ENCODE measurements around the gene DPAGT1. TPM values are rescaled to one million over a fixed set of nuclear protein-coding genes. Genes with fewer than 3 reads are reported as not detected.

The DPAGT1 gene
- total and polyA plus RNA-seq, 2 donors = 9.6 to 22.4 TPM

GRCh38 chr11:119048644-119049043 lies 53.0 kb downstream of the DPAGT1 start:
- Histone ChIP-seq H3K36me3 (ENCODE audit: control insufficient read depth in 2 of 2, insufficient read depth in 2 of 2, low read length in 1 of 2) (peaks cover 84 to 90% of the 10 kb centered on the region in 2 donors), H3K27me3 (ENCODE audit: control insufficient read depth in 2 of 2, insufficient read depth in 1 of 2, low read length in 1 of 2) (no peaks in the 10 kb centered on the region), H3K9me3 (ENCODE audit: control insufficient read depth in 2 of 2, insufficient read depth in 1 of 2, low read length in 1 of 2) (no peaks in the 10 kb centered on the region), H3K4me1 (ENCODE audit: control insufficient read depth in 2 of 2, insufficient read depth in 2 of 2, low read length in 2 of 2) (no peaks in the 10 kb centered on the region), H3K4me3 (ENCODE audit: low read length in 2 of 2) (no peak overlapping the region), H3K27ac (ENCODE audit: low read depth in 1 of 2, low read length in 1 of 2) (no peak overlapping the region)
- 96% methylated on average over 9 of the region's 9 CpGs for WGBS
- DNase-seq (ENCODE audit: low read depth in 6 of 9, low spot score in 9 of 9) = no peak

DNA sequence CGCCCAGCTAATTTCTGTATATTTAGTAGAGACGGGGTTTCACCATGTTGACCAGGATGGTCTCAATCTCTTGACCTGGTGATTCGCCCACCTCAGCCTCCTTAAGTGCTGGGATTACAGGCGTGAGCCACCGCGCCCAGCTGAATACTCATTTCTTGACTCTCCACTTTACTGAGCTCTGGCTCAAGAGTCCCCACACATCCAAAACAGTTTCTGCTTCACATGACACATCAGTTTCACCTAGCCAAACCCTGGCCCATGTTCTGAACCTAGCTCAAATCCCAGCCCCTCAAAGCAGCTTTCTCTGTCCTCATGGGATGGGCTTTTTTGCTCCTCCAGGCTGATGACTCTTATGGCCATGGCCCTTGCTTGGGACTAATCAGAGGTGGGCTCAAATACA lies 54.4 kb downstream of the DPAGT1 start:
- H3K36me3 ChIP-seq (ENCODE audit: control insufficient read depth in 2 of 2, insufficient read depth in 2 of 2, low read length in 1 of 2) = peaks cover 73 to 77% of the 10 kb centered on the region in 2 donors
- no peaks in the 10 kb centered on the region for H3K4me1 ChIP-seq (ENCODE audit: control insufficient read depth in 2 of 2, insufficient read depth in 2 of 2, low read length in 2 of 2)
- no peaks in the 10 kb centered on the region for H3K9me3 ChIP-seq (ENCODE audit: control insufficient read depth in 2 of 2, insufficient read depth in 1 of 2, low read length in 1 of 2)
- H3K4me3 ChIP-seq (ENCODE audit: low read length in 2 of 2) = no peak overlapping the region
- H3K27me3 ChIP-seq (ENCODE audit: control insufficient read depth in 2 of 2, insufficient read depth in 1 of 2, low read length in 1 of 2) = no peaks in the 10 kb centered on the region
- 99% methylated on average over 6 of the region's 6 CpGs for WGBS
- H3K27ac ChIP-seq (ENCODE audit: low read depth in 1 of 2, low read length in 1 of 2) = no peak overlapping the region
- DNase-seq (ENCODE audit: low read depth in 6 of 9, low spot score in 9 of 9) = no peak

Other genes with a start within 250 kb of the DPAGT1 start
- 0.57 TPM for gene CXCR5, start 218.0 kb downstream of the DPAGT1 start, total RNA-seq
- gene CXCR5, start 218.0 kb downstream of the DPAGT1 start, polyA plus RNA-seq = 1.3 TPM
- gene BCL9L, start 175.9 kb downstream of the DPAGT1 start, total RNA-seq = 5.1 TPM
- gene BCL9L, start 175.9 kb downstream of the DPAGT1 start, polyA plus RNA-seq = 14.0 TPM
- gene UPK2, start 145.6 kb downstream of the DPAGT1 start, total RNA-seq = 0.05 TPM
- gene UPK2, start 145.6 kb downstream of the DPAGT1 start, polyA plus RNA-seq = 2.9 TPM
- 0.19 TPM for gene FOXR1, start 130.1 kb downstream of the DPAGT1 start, total RNA-seq
- not detected for gene FOXR1, start 130.1 kb downstream of the DPAGT1 start, polyA plus RNA-seq
- gene CENATAC, start 103.7 kb downstream of the DPAGT1 start, total RNA-seq = 15.5 TPM
- gene CENATAC, start 103.7 kb downstream of the DPAGT1 start, polyA plus RNA-seq = 79.1 TPM
- gene RPS25, start 83.5 kb downstream of the DPAGT1 start, total RNA-seq = 2,320 TPM
- 4,489 TPM for gene RPS25, start 83.5 kb downstream of the DPAGT1 start, polyA plus RNA-seq
- gene TRAPPC4, start 83.1 kb downstream of the DPAGT1 start, total RNA-seq = 75.9 TPM
- 60.4 TPM for gene TRAPPC4, start 83.1 kb downstream of the DPAGT1 start, polyA plus RNA-seq
- gene SLC37A4, start 71.0 kb downstream of the DPAGT1 start, total RNA-seq = 8.5 TPM
- 9.5 TPM for gene SLC37A4, start 71.0 kb downstream of the DPAGT1 start, polyA plus RNA-seq
- 65.6 TPM for gene HYOU1, start 44.6 kb downstream of the DPAGT1 start, total RNA-seq
- gene HYOU1, start 44.6 kb downstream of the DPAGT1 start, polyA plus RNA-seq = 35.5 TPM
- gene VPS11, start 34.0 kb downstream of the DPAGT1 start, total RNA-seq = 29.6 TPM
- 51.4 TPM for gene VPS11, start 34.0 kb downstream of the DPAGT1 start, polyA plus RNA-seq
- 5.4 TPM for gene HMBS, start 17.0 kb downstream of the DPAGT1 start, total RNA-seq
- gene HMBS, start 17.0 kb downstream of the DPAGT1 start, polyA plus RNA-seq = 15.5 TPM
- 4.7 TPM for gene C2CD2L, start 5.5 kb upstream of the DPAGT1 start, total RNA-seq
- 11.1 TPM for gene C2CD2L, start 5.5 kb upstream of the DPAGT1 start, polyA plus RNA-seq
- 19.5 TPM for gene HINFP, start 19.7 kb upstream of the DPAGT1 start, total RNA-seq
- 24.0 TPM for gene HINFP, start 19.7 kb upstream of the DPAGT1 start, polyA plus RNA-seq
- gene ABCG4, start 47.2 kb upstream of the DPAGT1 start, total RNA-seq = 0.28 TPM
- gene ABCG4, start 47.2 kb upstream of the DPAGT1 start, polyA plus RNA-seq = 2.8 TPM
- gene NLRX1, start 66.9 kb upstream of the DPAGT1 start, total RNA-seq = 5.1 TPM
- gene NLRX1, start 66.9 kb upstream of the DPAGT1 start, polyA plus RNA-seq = 6.5 TPM
- not detected for gene NHERF4, start 83.6 kb upstream of the DPAGT1 start, total RNA-seq
- gene NHERF4, start 83.6 kb upstream of the DPAGT1 start, polyA plus RNA-seq = 0.07 TPM
- 9.2 TPM for gene CBL, start 104.5 kb upstream of the DPAGT1 start, total RNA-seq
- 21.9 TPM for gene CBL, start 104.5 kb upstream of the DPAGT1 start, polyA plus RNA-seq
- 20.1 TPM for gene MCAM, start 215.3 kb upstream of the DPAGT1 start, total RNA-seq
- gene MCAM, start 215.3 kb upstream of the DPAGT1 start, polyA plus RNA-seq = 54.4 TPM
- gene RNF26, start 232.7 kb upstream of the DPAGT1 start, total RNA-seq = 2.7 TPM
- 9.0 TPM for gene RNF26, start 232.7 kb upstream of the DPAGT1 start, polyA plus RNA-seq
- gene C1QTNF5, start 239.0 kb upstream of the DPAGT1 start, total RNA-seq = 4.2 TPM
- gene C1QTNF5, start 239.0 kb upstream of the DPAGT1 start, polyA plus RNA-seq = 8.6 TPM
- not detected for gene MFRP, start 244.9 kb upstream of the DPAGT1 start, total RNA-seq
- gene MFRP, start 244.9 kb upstream of the DPAGT1 start, polyA plus RNA-seq = 0.05 TPM

All from thymus (tissue), 11 donors.